ENCODE results near the gene SCN10A.

The SCN10A gene

DNA sequence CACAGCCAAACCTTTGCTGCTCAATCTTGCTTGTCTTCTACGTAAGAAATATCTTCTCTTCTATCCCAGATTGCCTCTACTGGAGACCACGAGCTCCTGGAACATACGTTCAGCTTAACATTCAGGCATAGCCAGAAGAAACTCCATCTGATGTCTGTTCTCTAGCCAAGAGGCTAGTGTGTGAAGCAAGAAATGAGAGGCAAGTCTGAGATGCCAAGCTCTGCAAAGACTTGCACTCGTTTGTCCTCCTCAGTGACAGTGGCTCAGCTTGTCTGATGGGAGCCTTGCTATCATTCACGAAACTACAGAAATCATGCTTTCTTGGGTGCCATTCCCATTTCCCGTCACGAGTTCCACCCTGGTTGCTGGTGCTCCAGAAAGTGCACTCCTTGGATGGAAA is at the start of gene SCN10A:
TSS of gene SCN10A (minus strand) at position 192 of the 400 bp plus-strand sequence. CDS start 22,207 bp downstream, outside the sequence.
- no peak for DNase-seq (ENCODE audit: low spot score)

DNA sequence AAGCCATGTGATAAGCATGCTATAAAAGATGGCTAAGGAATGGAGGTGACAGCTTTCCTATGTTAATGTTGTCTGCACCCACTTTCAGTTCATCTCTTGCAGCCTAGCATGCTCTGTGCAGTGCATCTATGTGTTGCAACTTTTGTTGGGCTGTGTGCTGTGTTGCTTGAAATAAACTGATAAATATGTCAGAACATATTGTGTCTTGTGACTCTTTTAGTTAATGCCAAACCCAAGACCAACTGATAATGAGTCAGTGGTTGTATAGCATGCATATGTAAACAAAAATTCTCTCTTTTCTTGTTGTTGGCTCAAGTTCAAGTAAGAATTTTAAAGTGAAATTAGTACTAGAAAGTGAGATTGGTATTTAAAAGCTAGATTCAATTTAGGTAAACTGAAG is 37.0 kb upstream of the SCN10A start:
- DNase-seq (ENCODE audit: low spot score): no peak

- no peak for DNase-seq (ENCODE audit: low spot score)
These were observed 27.9 kb upstream of the SCN10A start for GRCh38 chr3:38843898-38844297.

GRCh38 chr3:38842266-38842965 is 26.4 kb upstream of the SCN10A start:
- no peak for DNase-seq (ENCODE audit: low spot score)

GRCh38 chr3:38840987-38841386 is 25.0 kb upstream of the SCN10A start:
- no peak for DNase-seq (ENCODE audit: low spot score)

- peak; percentile 52 for DNase-seq (ENCODE audit: low spot score)
These were observed 21.3 kb upstream of the SCN10A start for GRCh38 chr3:38837358-38837757.

DNA sequence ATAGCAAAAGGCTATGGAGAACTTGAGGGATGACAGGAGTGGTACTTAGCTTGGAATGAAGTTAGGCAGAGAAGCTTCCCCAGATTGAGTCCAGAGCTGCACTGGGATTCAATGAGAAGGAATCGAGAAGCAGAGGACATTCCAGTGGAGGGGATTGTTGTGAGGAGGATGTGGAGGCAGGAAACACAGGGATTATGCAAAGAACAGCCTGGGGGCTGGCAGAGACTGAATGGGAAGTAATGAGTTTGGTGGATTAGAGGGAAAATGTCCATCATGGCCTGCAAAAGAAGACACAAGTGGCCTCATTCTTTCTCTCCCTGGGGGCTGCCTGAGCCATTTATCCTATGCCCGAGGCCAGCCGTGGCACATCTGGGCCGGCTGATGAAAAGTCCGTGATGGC is 20.5 kb upstream of the SCN10A start:
- DNase-seq (ENCODE audit: low spot score): peak; percentile 48

- no peak for DNase-seq (ENCODE audit: low spot score)
These were observed 19.9 kb upstream of the SCN10A start for GRCh38 chr3:38835939-38836338.

GRCh38 chr3:38834717-38835116 is 18.7 kb upstream of the SCN10A start:
- no peak for DNase-seq (ENCODE audit: low spot score)

DNA sequence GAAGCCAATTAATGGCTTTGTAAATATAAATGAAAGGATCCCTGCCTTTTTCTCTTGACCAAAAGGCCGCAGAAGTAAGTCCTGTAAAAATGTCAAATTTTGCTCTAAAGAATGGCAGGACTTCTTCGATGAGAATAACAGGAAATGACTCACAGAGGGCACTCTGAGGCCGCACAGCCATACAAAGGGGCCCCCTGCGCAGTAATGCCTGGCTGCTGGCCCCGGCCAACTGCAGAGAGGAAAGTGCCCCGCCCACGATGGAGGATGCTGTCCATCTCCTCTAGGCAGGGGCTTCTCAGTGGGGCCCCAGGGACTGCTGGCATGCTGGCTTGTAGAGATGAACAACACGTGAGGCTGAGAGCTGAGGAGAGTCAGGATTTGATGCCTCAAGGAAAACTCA is 18.1 kb upstream of the SCN10A start:
- peak; percentile 77 for DNase-seq (ENCODE audit: low spot score)

DNA sequence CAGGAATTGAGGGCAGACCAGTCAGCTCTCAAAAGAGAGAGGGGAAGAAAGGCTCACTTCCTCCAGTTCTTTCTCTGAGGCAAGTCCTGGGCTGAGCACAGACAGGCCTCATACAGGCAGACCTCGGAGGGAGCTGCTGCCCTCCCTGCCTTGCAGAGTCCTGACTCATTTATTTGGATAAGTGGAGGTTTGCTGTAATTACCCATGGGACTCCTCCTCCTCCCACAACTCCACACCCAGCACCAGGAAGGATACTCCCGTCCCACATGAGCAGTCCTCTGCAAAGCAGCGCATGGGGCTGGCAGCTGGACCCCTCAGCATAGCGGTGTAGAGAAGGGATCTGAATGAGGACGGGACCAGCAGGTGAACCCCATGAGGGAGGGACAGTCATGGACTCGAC is 13.4 kb upstream of the SCN10A start:
- no peak for DNase-seq (ENCODE audit: low spot score)

GRCh38 chr3:38828681-38829080 is 12.7 kb upstream of the SCN10A start:
- DNase-seq (ENCODE audit: low spot score): no peak

GRCh38 chr3:38827791-38828190 is 11.8 kb upstream of the SCN10A start:
- no peak for DNase-seq (ENCODE audit: low spot score)

GRCh38 chr3:38826001-38826400 is 10.0 kb upstream of the SCN10A start:
- no peak for DNase-seq (ENCODE audit: low spot score)

- no peak for DNase-seq (ENCODE audit: low spot score)
These were observed 8.3 kb upstream of the SCN10A start for GRCh38 chr3:38824349-38824748.

DNA sequence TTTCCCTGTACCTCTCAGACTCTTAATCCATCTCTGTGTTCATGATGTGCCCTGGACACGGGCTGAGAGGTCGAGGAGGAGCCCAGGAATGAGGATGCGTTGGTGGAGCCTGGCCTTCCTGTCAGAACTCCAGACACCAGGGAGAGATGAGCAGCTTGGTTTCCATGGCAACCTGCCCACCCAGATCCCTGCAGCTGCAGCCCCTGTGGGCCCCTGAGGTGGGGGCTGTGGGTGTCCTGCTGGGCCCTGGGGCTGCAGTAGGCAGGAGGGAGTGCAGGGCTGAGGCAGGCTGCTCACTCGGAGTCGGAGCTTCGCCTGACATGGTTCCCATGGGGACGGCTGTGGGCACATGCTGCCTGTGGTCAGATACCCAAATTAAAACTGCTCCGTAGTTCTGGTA is 7.7 kb upstream of the SCN10A start:
- DNase-seq (ENCODE audit: low spot score): no peak

DNA sequence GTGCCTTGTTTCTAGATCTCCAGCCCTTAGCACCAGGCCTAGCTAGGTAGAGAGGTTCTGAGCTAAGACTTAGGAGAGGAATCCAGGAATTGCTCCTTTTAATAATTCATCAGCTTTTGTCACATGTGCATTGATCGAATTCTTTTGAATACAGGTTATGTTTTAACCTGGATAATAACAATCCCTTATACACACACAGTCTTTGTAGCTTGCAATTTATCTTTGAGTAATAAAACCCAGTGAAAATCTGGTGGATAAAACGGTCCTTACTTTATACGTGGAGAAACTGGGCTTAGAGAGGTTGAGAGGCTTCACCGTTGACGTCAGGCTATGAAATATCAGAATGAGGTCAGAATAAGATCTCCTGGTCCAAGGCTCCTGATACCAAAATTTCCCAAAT is 7.2 kb upstream of the SCN10A start:
- no peak for DNase-seq (ENCODE audit: low spot score)

DNA sequence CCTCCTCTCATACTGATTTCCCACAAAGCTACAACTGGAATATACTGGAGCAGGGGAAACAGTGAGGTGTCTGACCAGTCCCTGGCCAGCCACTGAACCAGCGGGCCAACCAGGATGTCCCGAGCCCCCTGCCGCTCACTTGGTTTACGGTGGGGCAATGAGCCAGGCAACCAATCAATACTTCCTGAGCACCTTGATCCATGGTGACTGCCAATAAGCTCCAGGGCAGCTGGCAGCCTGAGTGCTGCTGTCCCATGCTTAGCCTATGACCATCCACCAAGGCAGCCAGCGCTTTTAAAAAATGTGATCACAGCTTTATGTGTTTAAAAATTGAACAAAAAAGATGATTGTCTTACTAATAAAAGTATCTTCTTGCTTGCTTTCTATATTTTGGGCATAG is 4.2 kb downstream of the SCN10A start:
- no peak for DNase-seq (ENCODE audit: low spot score)

DNA sequence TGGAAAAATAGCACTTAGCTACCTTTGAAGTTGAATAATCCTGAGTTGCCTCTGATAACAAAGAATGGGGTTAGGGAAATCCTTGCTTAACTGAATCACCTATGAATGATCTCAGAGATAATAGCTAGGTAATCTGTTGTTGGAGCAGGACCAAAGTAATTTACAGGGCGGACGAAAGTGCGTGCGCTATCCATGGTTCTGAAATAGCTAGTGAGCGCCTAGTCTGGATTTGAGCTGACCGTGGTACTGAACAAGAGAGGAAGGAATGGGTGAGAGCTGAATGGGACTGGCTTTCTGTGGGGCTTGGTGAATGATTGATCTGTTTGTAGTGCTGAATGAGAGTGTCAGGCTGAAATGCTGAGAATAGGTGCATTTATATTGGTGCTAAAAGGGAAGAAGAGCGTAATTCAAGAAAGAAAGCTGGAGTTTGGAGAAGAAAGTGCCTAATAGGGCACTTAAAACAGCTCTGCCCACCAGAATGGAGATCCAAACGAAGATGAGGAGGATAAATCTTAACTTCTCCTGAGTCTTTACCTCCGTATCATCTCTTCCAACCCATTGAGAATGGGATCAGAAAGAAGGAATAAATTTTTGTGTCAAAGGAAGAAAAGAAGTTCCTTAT is 10.1 kb downstream of the SCN10A start:
- DNase-seq (ENCODE audit: low spot score): peak; percentile 92

GRCh38 chr3:38805004-38805403 is 11.0 kb downstream of the SCN10A start:
- DNase-seq (ENCODE audit: low spot score): no peak

GRCh38 chr3:38800511-38800910 is 15.5 kb downstream of the SCN10A start:
- DNase-seq (ENCODE audit: low spot score): no peak

- DNase-seq (ENCODE audit: low spot score): no peak
These were observed 22.3 kb downstream of the SCN10A start for GRCh38 chr3:38793721-38794120.

GRCh38 chr3:38792983-38793382 is 23.0 kb downstream of the SCN10A start:
- no peak for DNase-seq (ENCODE audit: low spot score)

DNA sequence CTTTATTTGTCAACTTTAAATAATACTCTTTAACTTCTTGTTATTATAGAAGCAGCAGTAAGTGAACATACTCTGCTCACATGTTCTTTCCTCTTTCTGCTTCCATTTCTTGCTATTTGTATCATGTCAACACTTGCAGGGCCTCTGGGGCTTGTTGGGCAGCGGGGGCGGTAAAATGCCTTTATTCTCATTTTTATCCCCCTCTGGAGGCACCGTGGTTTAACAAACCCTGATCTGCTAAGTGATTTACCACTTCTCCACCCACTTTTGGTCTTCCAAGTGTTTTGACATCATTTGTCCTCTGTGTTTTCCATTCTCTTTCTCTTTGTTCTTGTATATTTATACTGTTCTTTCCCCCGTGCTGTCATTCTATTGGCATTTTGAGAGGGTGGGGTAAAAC is 33.9 kb downstream of the SCN10A start:
- no peak for DNase-seq (ENCODE audit: low spot score)

Measured in iPS-NIHi11 (cell line).